SK-N-SH (cell line): Measurements from ENCODE around the gene KIF1A. TPM values are rescaled to one million over a fixed set of nuclear protein-coding genes. Genes with fewer than 3 reads are reported as not detected.
A peak's percentile ranks its signal among the peaks of the same experiment; 100 is the strongest.

Source experiments
- CTCF ChIA-PET: fragments of 300-600, 350-600 bp; formaldehyde crosslinking; extraction: SDS; loops from one replicate; lab custom pipeline; 2021; lab: Yijun Ruan, JAX
- POLR2A ChIA-PET: fragments of 350-600 bp; sonication (Branson Sonifier 250); formaldehyde crosslinking; extraction: SDS; loops from one replicate; lab custom pipeline; 2020; ENCODE audit warnings: antibody characterized with exemption, inconsistent platforms; lab: Yijun Ruan, JAX
- DNase-seq: peaks from one replicate; pipeline ENCODE4 v3.0.0; 2012
- H2AFZ ChIP-seq: fragments of 200-600 bp; sonication (generic); 2 replicates; pipeline ENCODE4 v1.8.1; 2016; ENCODE audit warnings: antibody characterized with exemption, mild to moderate bottlenecking, low read depth
- H3F3A ChIP-seq: fragments of 200-600 bp; sonication (generic); replicated peaks from 2 replicates; pipeline ENCODE3; 2016; ENCODE audit warnings: antibody characterized with exemption, mild to moderate bottlenecking; ENCODE audit not compliant: insufficient read depth
- H3K27ac ChIP-seq, 2 experiments: fragments of 200-500 bp in 1 of 2; fragments of 200-600 bp in 1 of 2; sonication (Bioruptor generic) in 1 of 2; sonication (generic), shearing (Covaris generic) in 1 of 2; 2 replicates each; pipeline versions ENCODE4 v1.5.1 to v1.6.1; 2014 to 2016; ENCODE audit warnings: low read depth in 2 of 2, inconsistent platforms in 1 of 2, low read length in 1 of 2, mild to moderate bottlenecking in 1 of 2, mixed read lengths in 1 of 2
- H3K27me3 ChIP-seq: fragments of 200-600 bp; sonication (generic), shearing (Covaris generic); 2 replicates; pipeline ENCODE4 v1.6.1; 2016; ENCODE audit warnings: mixed run types; ENCODE audit not compliant: insufficient read depth
- H3K36me3 ChIP-seq, 2 experiments: fragments of 200-500 bp in 1 of 2; fragments of 200-600 bp in 1 of 2; sonication (Bioruptor generic) in 1 of 2; sonication (generic) in 1 of 2; replicated peaks in 1 of 2; 2 replicates each; pipeline versions ENCODE3 to v1.5.1; 2014 to 2016; ENCODE audit warnings: low read length in 1 of 2, mild to moderate bottlenecking in 1 of 2; ENCODE audit not compliant: insufficient read depth in 2 of 2, control insufficient read depth in 1 of 2
- H3K4me1 ChIP-seq, 2 experiments: fragments of 200-500 bp in 1 of 2; fragments of 200-600 bp in 1 of 2; sonication (Bioruptor generic) in 1 of 2; sonication (generic), shearing (Covaris generic) in 1 of 2; 2 replicates each; pipeline versions ENCODE4 v1.5.1 to v1.6.1; 2014 to 2016; ENCODE audit warnings: low read depth in 1 of 2, low read length in 1 of 2, mixed run types in 1 of 2; ENCODE audit not compliant: insufficient read depth in 2 of 2, control insufficient read depth in 1 of 2
- H3K4me2 ChIP-seq: fragments of 200-600 bp; sonication (generic), shearing (Covaris generic); 2 replicates; pipeline ENCODE4 v1.6.1; 2017; ENCODE audit warnings: mixed run types
- H3K4me3 ChIP-seq, 2 experiments: fragments of 200-500 bp in 1 of 2; fragments of 200-600 bp in 1 of 2; sonication (Bioruptor generic) in 1 of 2; sonication (generic), shearing (Covaris generic) in 1 of 2; 2 replicates each; pipeline versions ENCODE4 v1.5.1 to v1.8.1; 2014 to 2016; ENCODE audit warnings: low read depth in 2 of 2, inconsistent platforms in 1 of 2, low read length in 1 of 2, mild to moderate bottlenecking in 1 of 2, mixed read lengths in 1 of 2, moderate library complexity in 1 of 2
- H3K79me2 ChIP-seq: fragments of 200-600 bp; sonication (generic); 2 replicates; pipeline ENCODE4 v1.8.1; 2017; ENCODE audit warnings: mild to moderate bottlenecking; ENCODE audit not compliant: insufficient read depth
- H3K9ac ChIP-seq: fragments of 200-600 bp; sonication (generic); 2 replicates; pipeline ENCODE4 v1.6.1; 2017; ENCODE audit warnings: mixed run types
- H3K9me2 ChIP-seq: fragments of 200-600 bp; sonication (generic); 2 replicates; pipeline ENCODE4 v1.6.1; 2017; ENCODE audit warnings: mixed run types
- H3K9me3 ChIP-seq: fragments of 200-600 bp; sonication (generic); 2 replicates; pipeline ENCODE4 v1.6.1; 2017; ENCODE audit warnings: mixed run types, mild to moderate bottlenecking, moderate library complexity
- H4K20me1 ChIP-seq: fragments of 200-600 bp; sonication (generic); 2 replicates; pipeline ENCODE4 v1.6.1; 2017; ENCODE audit warnings: mild to moderate bottlenecking, mixed run types; ENCODE audit not compliant: insufficient read depth
- CHD2 ChIP-seq: fragments of 150-350 bp; IDR thresholded peaks from 2 replicates; pipeline ENCODE4 v1.6.1; 2018; ENCODE audit warnings: low read length; ENCODE audit not compliant: partially characterized antibody
- ELF1 ChIP-seq: IDR thresholded peaks from 2 replicates; pipeline ENCODE4 v1.4.0; 2012
- EZH2phosphoT487 ChIP-seq: fragments of 200-600 bp; sonication (generic); IDR thresholded peaks from 2 replicates; pipeline ENCODE4 v1.6.1; 2017; ENCODE audit warnings: low read depth, mixed run types, mild to moderate bottlenecking, antibody characterized with exemption, moderate library complexity, borderline replicate concordance
- FOXJ3 ChIP-seq: sonication (generic); formaldehyde crosslinking; IDR thresholded peaks from 2 replicates; pipeline ENCODE4 v1.5.1; 2020; ENCODE audit warnings: mild to moderate bottlenecking, missing genetic modification reagents
- JUND ChIP-seq: IDR thresholded peaks from 2 replicates; pipeline ENCODE4 v1.4.0; 2012
- MXI1 ChIP-seq: IDR thresholded peaks from 2 replicates; pipeline ENCODE4 v1.6.1; 2012; ENCODE audit warnings: mild to moderate bottlenecking, low read depth, low read length, improper control_type of control experiment
- NFIC ChIP-seq: IDR thresholded peaks from 2 replicates; pipeline ENCODE4 v1.4.0; 2012; ENCODE audit warnings: borderline replicate concordance
- NRF1 ChIP-seq: IDR thresholded peaks from 2 replicates; pipeline ENCODE4 v1.6.1; 2012; ENCODE audit warnings: low read depth, mild to moderate bottlenecking, low read length
- RCOR1 ChIP-seq: fragments of 150-350 bp; IDR thresholded peaks from 2 replicates; pipeline ENCODE4 v1.6.1; 2017; ENCODE audit warnings: antibody characterized with exemption, low read length
- RFX5 ChIP-seq: IDR thresholded peaks from 2 replicates; pipeline ENCODE4 v1.6.1; 2012; ENCODE audit warnings: mild to moderate bottlenecking, improper control_type of control experiment, low read length
- RXRA ChIP-seq: IDR thresholded peaks from 2 replicates; pipeline ENCODE4 v1.4.0; 2012; ENCODE audit warnings: low read depth, mild to moderate bottlenecking, borderline replicate concordance
- SIN3A ChIP-seq: IDR thresholded peaks from 2 replicates; pipeline ENCODE4 v1.6.1; 2012; ENCODE audit warnings: low read depth, mild to moderate bottlenecking, low read length, moderate library complexity, borderline replicate concordance
- SMC3 ChIP-seq: IDR thresholded peaks from 2 replicates; pipeline ENCODE4 v1.6.1; 2012; ENCODE audit warnings: low read depth, low read length, improper control_type of control experiment
- WGBS: methylation state at CpG from one replicate; pipeline ENCODE4 v1.1.6; 2017; ENCODE audit warnings: low lambda C conversion rate; 5-methylcytosine and 5-hydroxymethylcytosine counted together
- polyA plus RNA-seq, 3 experiments: library from polyadenylated mRNA; depleted of rRNA; stranded (reverse); fragments of >200 nt; gene quantifications; 2 replicates each; pipeline ENCODE4 v1.2.3, GENCODE V29; 2012
- TF ChIP-seq, protein P1 (sequence below): fragments of 150-350 bp; IDR thresholded peaks from 2 replicates; pipeline ENCODE4 v1.6.1; 2016; ENCODE audit warnings: mild to moderate bottlenecking, low read depth, low read length
- TF ChIP-seq, protein P2 (sequence below): IDR thresholded peaks from 2 replicates; pipeline ENCODE4 v1.4.0; 2012; ENCODE audit warnings: low read depth, borderline replicate concordance
- TF ChIP-seq, protein P3 (sequence below): IDR thresholded peaks from 2 replicates; pipeline ENCODE4 v1.6.1; 2012; ENCODE audit warnings: mild to moderate bottlenecking, low read depth, low read length, moderate library complexity
- TF ChIP-seq, protein P4 (sequence below): fragments of 200-600 bp; sonication (generic); IDR thresholded peaks from 2 replicates; pipeline ENCODE4 v1.6.1; 2017; ENCODE audit warnings: antibody characterized with exemption, mild to moderate bottlenecking, moderate library complexity

KIF1A gene
- polyA plus RNA-seq, 1 of the 3 experiments (the other 2 are of a cell fraction) = 0.21 TPM

DNA sequence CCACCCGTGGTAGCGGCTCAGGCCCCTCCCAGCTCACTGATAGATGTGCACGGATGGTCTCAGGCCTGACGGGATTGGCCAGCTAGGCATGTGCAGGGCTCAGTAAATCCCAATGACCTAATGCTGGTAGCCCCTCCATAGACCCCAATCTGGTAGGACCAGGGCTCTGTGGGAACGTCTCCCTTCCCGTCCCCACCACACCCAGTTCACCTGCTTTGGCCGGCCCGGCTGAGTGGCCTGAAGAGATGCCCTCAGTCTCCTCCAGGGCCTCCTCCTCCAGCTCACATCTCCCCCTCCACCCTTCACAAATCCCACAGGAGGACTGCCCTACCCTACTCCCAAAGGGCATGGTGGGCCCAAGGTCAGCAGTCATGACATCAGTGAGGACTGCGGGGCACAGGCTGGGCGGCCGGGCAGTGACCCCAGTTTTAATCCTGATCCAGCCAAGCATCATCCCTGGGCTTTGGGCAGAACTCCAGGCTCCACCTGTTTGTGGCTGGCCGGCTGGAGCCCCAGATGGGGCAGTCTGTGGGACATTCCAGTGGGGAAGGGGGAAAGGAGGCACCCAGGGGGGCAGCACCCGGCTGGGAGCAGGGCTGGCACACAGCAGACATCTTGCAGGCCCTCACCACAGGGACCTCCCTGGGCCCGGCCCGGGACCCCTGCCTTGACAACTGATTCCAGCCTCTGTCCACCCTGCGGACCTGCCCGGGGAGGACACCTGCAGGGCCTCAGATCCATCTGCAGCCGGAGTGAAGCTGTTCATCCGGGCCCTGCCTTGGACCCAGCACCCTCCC, 2.3 kb downstream of the KIF1A start:
- POLR2A ChIA-PET = interaction anchor here (2.7 kb wide), 1 partner anchor 23 kb away, joined by 10 read pairs; no protein-coding TSS in a partner anchor
- Histone ChIP-seq H3K36me3 (no peaks in the 10 kb centered on the region), H3K79me2 (no peaks in the 10 kb centered on the region), H3K27ac (no peak overlapping the region), H3K4me3 (peak overlapping the region in 1 of 2 experiments; percentile 55; a peak in 1 of 4 replicates), H4K20me1 (no peaks in the 10 kb centered on the region)
- 81% methylated on average over 7 of the region's 19 CpGs for WGBS
- TF ChIP-seq RFX5 = no peak
- TF ChIP-seq, protein P1, sequence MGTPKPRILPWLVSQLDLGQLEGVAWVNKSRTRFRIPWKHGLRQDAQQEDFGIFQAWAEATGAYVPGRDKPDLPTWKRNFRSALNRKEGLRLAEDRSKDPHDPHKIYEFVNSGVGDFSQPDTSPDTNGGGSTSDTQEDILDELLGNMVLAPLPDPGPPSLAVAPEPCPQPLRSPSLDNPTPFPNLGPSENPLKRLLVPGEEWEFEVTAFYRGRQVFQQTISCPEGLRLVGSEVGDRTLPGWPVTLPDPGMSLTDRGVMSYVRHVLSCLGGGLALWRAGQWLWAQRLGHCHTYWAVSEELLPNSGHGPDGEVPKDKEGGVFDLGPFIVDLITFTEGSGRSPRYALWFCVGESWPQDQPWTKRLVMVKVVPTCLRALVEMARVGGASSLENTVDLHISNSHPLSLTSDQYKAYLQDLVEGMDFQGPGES = no peak
- no peak for TF ChIP-seq EZH2phosphoT487
- TF ChIP-seq RXRA = no peak
- no peak for TF ChIP-seq FOXJ3 (CRISPR knock-in tag)
- no peak for TF ChIP-seq JUND
- no peak for TF ChIP-seq CHD2
- TF ChIP-seq, protein P2, sequence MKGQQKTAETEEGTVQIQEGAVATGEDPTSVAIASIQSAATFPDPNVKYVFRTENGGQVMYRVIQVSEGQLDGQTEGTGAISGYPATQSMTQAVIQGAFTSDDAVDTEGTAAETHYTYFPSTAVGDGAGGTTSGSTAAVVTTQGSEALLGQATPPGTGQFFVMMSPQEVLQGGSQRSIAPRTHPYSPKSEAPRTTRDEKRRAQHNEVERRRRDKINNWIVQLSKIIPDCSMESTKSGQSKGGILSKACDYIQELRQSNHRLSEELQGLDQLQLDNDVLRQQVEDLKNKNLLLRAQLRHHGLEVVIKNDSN = no peak
- TF ChIP-seq SIN3A = no peak
- TF ChIP-seq RCOR1 = no peak
- TF ChIP-seq, protein P3, sequence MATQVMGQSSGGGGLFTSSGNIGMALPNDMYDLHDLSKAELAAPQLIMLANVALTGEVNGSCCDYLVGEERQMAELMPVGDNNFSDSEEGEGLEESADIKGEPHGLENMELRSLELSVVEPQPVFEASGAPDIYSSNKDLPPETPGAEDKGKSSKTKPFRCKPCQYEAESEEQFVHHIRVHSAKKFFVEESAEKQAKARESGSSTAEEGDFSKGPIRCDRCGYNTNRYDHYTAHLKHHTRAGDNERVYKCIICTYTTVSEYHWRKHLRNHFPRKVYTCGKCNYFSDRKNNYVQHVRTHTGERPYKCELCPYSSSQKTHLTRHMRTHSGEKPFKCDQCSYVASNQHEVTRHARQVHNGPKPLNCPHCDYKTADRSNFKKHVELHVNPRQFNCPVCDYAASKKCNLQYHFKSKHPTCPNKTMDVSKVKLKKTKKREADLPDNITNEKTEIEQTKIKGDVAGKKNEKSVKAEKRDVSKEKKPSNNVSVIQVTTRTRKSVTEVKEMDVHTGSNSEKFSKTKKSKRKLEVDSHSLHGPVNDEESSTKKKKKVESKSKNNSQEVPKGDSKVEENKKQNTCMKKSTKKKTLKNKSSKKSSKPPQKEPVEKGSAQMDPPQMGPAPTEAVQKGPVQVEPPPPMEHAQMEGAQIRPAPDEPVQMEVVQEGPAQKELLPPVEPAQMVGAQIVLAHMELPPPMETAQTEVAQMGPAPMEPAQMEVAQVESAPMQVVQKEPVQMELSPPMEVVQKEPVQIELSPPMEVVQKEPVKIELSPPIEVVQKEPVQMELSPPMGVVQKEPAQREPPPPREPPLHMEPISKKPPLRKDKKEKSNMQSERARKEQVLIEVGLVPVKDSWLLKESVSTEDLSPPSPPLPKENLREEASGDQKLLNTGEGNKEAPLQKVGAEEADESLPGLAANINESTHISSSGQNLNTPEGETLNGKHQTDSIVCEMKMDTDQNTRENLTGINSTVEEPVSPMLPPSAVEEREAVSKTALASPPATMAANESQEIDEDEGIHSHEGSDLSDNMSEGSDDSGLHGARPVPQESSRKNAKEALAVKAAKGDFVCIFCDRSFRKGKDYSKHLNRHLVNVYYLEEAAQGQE = no peak
- TF ChIP-seq, protein P4, sequence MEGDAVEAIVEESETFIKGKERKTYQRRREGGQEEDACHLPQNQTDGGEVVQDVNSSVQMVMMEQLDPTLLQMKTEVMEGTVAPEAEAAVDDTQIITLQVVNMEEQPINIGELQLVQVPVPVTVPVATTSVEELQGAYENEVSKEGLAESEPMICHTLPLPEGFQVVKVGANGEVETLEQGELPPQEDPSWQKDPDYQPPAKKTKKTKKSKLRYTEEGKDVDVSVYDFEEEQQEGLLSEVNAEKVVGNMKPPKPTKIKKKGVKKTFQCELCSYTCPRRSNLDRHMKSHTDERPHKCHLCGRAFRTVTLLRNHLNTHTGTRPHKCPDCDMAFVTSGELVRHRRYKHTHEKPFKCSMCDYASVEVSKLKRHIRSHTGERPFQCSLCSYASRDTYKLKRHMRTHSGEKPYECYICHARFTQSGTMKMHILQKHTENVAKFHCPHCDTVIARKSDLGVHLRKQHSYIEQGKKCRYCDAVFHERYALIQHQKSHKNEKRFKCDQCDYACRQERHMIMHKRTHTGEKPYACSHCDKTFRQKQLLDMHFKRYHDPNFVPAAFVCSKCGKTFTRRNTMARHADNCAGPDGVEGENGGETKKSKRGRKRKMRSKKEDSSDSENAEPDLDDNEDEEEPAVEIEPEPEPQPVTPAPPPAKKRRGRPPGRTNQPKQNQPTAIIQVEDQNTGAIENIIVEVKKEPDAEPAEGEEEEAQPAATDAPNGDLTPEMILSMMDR = no peak
- no peak for TF ChIP-seq SMC3
- no peak for TF ChIP-seq ELF1
- TF ChIP-seq NFIC = no peak
- no peak for TF ChIP-seq MXI1
- no peak for TF ChIP-seq NRF1
- TF ChIP-seq, all 33 proteins: peak for 0
- no peaks in the 10 kb centered on the region for H3F3A ChIP-seq
- H3K4me1 ChIP-seq = peaks cover 0 to 18% of the 10 kb centered on the region in 2 experiments; a peak in 1 of 4 replicates
- CTCF ChIA-PET = interaction anchor here (0.6 to 6.8 kb wide), 3 partner anchors 22 to 170 kb away, joined by 3 to 50 read pairs (median 3); no protein-coding TSS in a partner anchor
- H2AFZ ChIP-seq = no peak overlapping the region
- H3K9me3 ChIP-seq = no peaks in the 10 kb centered on the region
- H3K9ac ChIP-seq = no peak overlapping the region
- no peaks in the 10 kb centered on the region for H3K9me2 ChIP-seq
- H3K27me3 ChIP-seq = peaks cover 35% of the 10 kb centered on the region
- no peak overlapping the region for H3K4me2 ChIP-seq
- DNase-seq = no peak
